HepG2 (cell line): ENCODE data around the gene ATRAID. TPM values are rescaled to one million over a fixed set of nuclear protein-coding genes. Genes with fewer than 3 reads are reported as not detected.

Experiments
- ETS1 ChIP-seq: sonication (generic); formaldehyde crosslinking; IDR thresholded peaks from 2 replicates; pipeline ENCODE4 v1.4.0; 2020; ENCODE audit warnings: missing genetic modification reagents
- FLYWCH1 ChIP-seq: sonication (generic); formaldehyde crosslinking; IDR thresholded peaks from 2 replicates; pipeline ENCODE4 v1.8.1; 2023; ENCODE audit warnings: mild to moderate bottlenecking, missing genetic modification reagents
- MAZ ChIP-seq, 2 experiments: sonication (generic) in 1 of 2; formaldehyde crosslinking in 1 of 2; IDR thresholded peaks; 2 replicates each; pipeline versions ENCODE4 v1.5.0 to v1.6.1; 2012 to 2020; ENCODE audit warnings: low read depth in 2 of 2, mild to moderate bottlenecking in 2 of 2, borderline replicate concordance in 1 of 2, improper control_type of control experiment in 1 of 2, low read length in 1 of 2, missing genetic modification reagents in 1 of 2, moderate library complexity in 1 of 2
- PBX2 ChIP-seq: IDR thresholded peaks from 2 replicates; pipeline ENCODE4 v1.6.1; 2016; ENCODE audit warnings: control low read depth
- PITX1 ChIP-seq: sonication (generic); formaldehyde crosslinking; IDR thresholded peaks from 2 replicates; pipeline ENCODE4 v1.5.1; 2020; ENCODE audit warnings: mild to moderate bottlenecking, missing genetic modification reagents
- TCF7L2 ChIP-seq: IDR thresholded peaks from 2 replicates; pipeline ENCODE4 v1.6.1; 2011; ENCODE audit warnings: mild to moderate bottlenecking, low read depth, low read length, moderate library complexity
- ZNF124 ChIP-seq: sonication (generic); formaldehyde crosslinking; IDR thresholded peaks from 2 replicates; pipeline ENCODE4 v1.4.0; 2020; ENCODE audit warnings: missing genetic modification reagents
- ZNF180 ChIP-seq: sonication (generic); formaldehyde crosslinking; IDR thresholded peaks from 2 replicates; pipeline ENCODE4 v1.4.0; 2020; ENCODE audit warnings: low read depth, missing genetic modification reagents, borderline replicate concordance
- ZNF598 ChIP-seq: sonication (generic); formaldehyde crosslinking; IDR thresholded peaks from 2 replicates; pipeline ENCODE4 v1.5.1; 2020; ENCODE audit warnings: mild to moderate bottlenecking, missing genetic modification reagents, borderline replicate concordance
- ZNF670 ChIP-seq: sonication (generic); formaldehyde crosslinking; IDR thresholded peaks from 2 replicates; pipeline ENCODE4 v1.8.0; 2022; ENCODE audit warnings: mild to moderate bottlenecking, missing genetic modification reagents, borderline replicate concordance
- ZNF782 ChIP-seq: sonication (generic); formaldehyde crosslinking; IDR thresholded peaks from 2 replicates; pipeline ENCODE4 v1.4.0; 2020; ENCODE audit warnings: missing genetic modification reagents, mild to moderate bottlenecking, borderline replicate concordance
- ZNF841 ChIP-seq: sonication (generic); formaldehyde crosslinking; IDR thresholded peaks from 2 replicates; pipeline ENCODE4 v1.8.1; 2023; ENCODE audit warnings: missing genetic modification reagents, borderline replicate concordance
- ZNF850 ChIP-seq: sonication (generic); formaldehyde crosslinking; conservative IDR thresholded peaks from 2 replicates; pipeline ENCODE4 v1.9.0; 2021; ENCODE audit warnings: mild to moderate bottlenecking, missing genetic modification reagents
- polyA plus RNA-seq, 8 experiments: library from polyadenylated mRNA; depleted of rRNA in 3 of 8; stranded (reverse) in 7 of 8; unstranded in 1 of 8; fragments of >200 nt; fragmentation: Illumina TruSeq in 4 of 8; extraction: Trizol in 4 of 8; gene quantifications; 2 replicates each; pipeline versions ENCODE4 v1.2.1 to v1.2.3, GENCODE V29; 2011 to 2016; ENCODE audit warnings: low read depth in 4 of 8, missing spikeins in 1 of 8, mixed read lengths in 1 of 8; ENCODE audit not compliant: insufficient read depth in 1 of 8
- total RNA-seq, 5 experiments: library from RNA; depleted of rRNA; stranded (reverse); fragments of >200 nt; fragmentation: Illumina TruSeq; extraction: Trizol; gene quantifications; 2 replicates each; pipeline ENCODE4 v1.2.3, GENCODE V29; 2016; ENCODE audit warnings: low read depth in 1 of 5
- TF ChIP-seq, protein P1 (sequence below): sonication (generic); formaldehyde crosslinking; IDR thresholded peaks from 2 replicates; pipeline ENCODE4 v1.5.1; 2020; ENCODE audit warnings: mild to moderate bottlenecking, missing genetic modification reagents
- TF ChIP-seq, protein P2 (sequence below): conservative IDR thresholded peaks from 2 replicates; pipeline ENCODE4 v1.6.1; 2018; ENCODE audit warnings: missing genetic modification reagents
- TF ChIP-seq, protein P3 (sequence below): sonication (generic); formaldehyde crosslinking; IDR thresholded peaks from 2 replicates; pipeline ENCODE4 v1.8.1; 2023; ENCODE audit warnings: mild to moderate bottlenecking, missing genetic modification reagents
- TF ChIP-seq, protein P4 (sequence below): sonication (generic); formaldehyde crosslinking; conservative IDR thresholded peaks from 2 replicates; pipeline ENCODE4 v1.4.0; 2020; ENCODE audit warnings: missing genetic modification reagents

The ATRAID gene
- total and polyA plus RNA-seq, 2 of the 13 experiments (the other 11 are each of a cell fraction or from before 2014, with no cell fraction given): 207 to 382 TPM

DNA sequence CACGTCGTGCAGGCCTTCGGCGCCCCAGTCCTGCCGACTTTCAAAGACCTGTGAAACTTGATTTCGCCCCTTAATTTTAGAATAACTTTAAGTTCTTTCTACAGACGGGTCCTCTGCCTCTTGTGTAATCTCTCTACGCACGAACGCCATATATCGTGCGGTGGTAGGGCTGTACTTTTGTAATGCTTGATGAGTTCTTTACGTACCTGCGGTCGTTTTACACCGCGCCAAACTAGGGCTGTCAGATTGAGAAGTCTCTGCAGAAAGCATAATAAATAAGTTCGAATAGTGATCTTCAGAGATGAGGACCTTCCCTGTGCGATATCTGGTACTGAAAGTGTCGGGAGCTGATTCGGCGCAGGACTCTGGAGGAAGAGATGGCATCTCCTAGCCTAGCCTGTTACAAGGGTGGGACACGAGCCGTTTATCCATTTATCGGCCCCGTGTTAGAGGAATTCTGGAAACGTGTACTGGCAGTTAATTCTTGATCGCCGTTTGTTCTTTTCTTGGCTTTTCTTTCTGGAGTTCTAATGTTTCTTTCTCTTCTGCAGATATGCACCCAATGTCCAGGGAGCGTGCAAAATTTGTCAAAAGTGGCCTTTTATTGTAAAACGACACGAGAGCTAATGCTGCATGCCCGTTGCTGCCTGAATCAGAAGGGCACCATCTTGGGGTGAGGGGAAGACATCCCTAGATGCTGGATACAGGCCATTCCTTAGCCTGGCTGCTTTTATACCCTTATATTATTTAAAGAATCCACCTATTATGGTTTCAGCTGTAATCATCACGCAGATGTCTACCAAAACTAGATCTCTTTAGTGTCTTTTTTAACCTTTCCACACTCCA lies 1.0 kb downstream of the ATRAID start (continued):
- TF ChIP-seq, protein P1, sequence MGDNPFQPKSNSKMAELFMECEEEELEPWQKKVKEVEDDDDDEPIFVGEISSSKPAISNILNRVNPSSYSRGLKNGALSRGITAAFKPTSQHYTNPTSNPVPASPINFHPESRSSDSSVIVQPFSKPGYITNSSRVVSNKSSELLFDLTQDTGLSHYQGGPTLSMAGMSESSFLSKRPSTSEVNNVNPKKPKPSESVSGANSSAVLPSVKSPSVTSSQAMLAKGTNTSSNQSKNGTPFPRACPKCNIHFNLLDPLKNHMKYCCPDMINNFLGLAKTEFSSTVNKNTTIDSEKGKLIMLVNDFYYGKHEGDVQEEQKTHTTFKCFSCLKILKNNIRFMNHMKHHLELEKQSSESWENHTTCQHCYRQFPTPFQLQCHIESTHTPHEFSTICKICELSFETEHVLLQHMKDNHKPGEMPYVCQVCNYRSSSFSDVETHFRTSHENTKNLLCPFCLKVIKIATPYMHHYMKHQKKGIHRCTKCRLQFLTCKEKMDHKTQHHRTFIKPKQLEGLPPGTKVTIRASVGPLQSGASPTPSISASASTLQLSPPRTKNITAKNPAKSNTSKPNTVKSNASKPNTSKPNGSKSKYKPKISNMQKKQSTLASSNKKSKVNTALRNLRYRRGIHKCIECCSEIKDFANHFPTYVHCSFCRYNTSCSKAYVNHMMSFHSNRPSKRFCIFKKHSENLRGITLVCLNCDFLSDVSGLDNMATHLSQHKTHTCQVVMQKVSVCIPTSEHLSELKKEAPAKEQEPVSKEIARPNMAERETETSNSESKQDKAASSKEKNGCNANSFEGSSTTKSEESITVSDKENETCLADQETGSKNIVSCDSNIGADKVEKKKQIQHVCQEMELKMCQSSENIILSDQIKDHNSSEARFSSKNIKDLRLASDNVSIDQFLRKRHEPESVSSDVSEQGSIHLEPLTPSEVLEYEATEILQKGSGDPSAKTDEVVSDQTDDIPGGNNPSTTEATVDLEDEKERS: 0 out of 2 replicates have a peak, but pooled peaks have one; percentile 6
- TF ChIP-seq PITX1 (CRISPR knock-in tag) (no peak), PBX2 (CRISPR knock-in tag) (no peak), FLYWCH1 (CRISPR knock-in tag) (no peak), ZNF670 (CRISPR knock-in tag) (no peak), ETS1 (CRISPR knock-in tag) (no peak), MAZ (IDR thresholded peaks at IDR 0.05; ENCODE audit: borderline replicate concordance, low read depth, low read length) (no peak), MAZ (CRISPR knock-in tag; IDR thresholded peaks at IDR 0.05; ENCODE audit: low read depth) (no peak), ZNF782 (CRISPR knock-in tag) (no peak), ZNF850 (CRISPR knock-in tag) (0 out of 2 replicates have a peak, but pooled peaks have one; percentile 7), ZNF124 (CRISPR knock-in tag) (no peak), ZNF180 (CRISPR knock-in tag) (no peak), ZNF598 (CRISPR knock-in tag) (no peak), ZNF841 (CRISPR knock-in tag) (no peak), TCF7L2 (no peak)
- TF ChIP-seq, protein P2, sequence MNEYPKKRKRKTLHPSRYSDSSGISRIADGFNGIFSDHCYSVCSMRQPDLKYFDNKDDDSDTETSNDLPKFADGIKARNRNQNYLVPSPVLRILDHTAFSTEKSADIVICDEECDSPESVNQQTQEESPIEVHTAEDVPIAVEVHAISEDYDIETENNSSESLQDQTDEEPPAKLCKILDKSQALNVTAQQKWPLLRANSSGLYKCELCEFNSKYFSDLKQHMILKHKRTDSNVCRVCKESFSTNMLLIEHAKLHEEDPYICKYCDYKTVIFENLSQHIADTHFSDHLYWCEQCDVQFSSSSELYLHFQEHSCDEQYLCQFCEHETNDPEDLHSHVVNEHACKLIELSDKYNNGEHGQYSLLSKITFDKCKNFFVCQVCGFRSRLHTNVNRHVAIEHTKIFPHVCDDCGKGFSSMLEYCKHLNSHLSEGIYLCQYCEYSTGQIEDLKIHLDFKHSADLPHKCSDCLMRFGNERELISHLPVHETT (CRISPR knock-in tag): no peak
- TF ChIP-seq, protein P3, sequence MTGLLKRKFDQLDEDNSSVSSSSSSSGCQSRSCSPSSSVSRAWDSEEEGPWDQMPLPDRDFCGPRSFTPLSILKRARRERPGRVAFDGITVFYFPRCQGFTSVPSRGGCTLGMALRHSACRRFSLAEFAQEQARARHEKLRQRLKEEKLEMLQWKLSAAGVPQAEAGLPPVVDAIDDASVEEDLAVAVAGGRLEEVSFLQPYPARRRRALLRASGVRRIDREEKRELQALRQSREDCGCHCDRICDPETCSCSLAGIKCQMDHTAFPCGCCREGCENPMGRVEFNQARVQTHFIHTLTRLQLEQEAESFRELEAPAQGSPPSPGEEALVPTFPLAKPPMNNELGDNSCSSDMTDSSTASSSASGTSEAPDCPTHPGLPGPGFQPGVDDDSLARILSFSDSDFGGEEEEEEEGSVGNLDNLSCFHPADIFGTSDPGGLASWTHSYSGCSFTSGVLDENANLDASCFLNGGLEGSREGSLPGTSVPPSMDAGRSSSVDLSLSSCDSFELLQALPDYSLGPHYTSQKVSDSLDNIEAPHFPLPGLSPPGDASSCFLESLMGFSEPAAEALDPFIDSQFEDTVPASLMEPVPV (CRISPR knock-in tag): peak; percentile 2; the same call in 1 of the 2 replicates
- TF ChIP-seq, protein P4, sequence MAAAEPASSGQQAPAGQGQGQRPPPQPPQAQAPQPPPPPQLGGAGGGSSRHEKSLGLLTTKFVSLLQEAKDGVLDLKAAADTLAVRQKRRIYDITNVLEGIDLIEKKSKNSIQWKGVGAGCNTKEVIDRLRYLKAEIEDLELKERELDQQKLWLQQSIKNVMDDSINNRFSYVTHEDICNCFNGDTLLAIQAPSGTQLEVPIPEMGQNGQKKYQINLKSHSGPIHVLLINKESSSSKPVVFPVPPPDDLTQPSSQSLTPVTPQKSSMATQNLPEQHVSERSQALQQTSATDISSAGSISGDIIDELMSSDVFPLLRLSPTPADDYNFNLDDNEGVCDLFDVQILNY (CRISPR knock-in tag): no peak
